Mesenteric fat pad (tissue), 1 donor: Measurements from ENCODE around the gene RPTOR. TPM values are rescaled to one million over a fixed set of nuclear protein-coding genes. Genes with fewer than 3 reads are reported as not detected.

Source experiments
- DNase-seq: peaks from one replicate; pipeline ENCODE4 v3.0.0-alpha.2; 2020; ENCODE audit warnings: low spot score
- total RNA-seq: library from RNA; stranded (reverse); fragmentation: NEBNext Ultra II Directional; extraction: Animal tissue kit (Norgen Biotek cat#: 25700); gene quantifications from one replicate; pipeline ENCODE4 v1.2.1, GENCODE V29; 2021
- donor health status: DM: yes; HTN: yes; CAD: no.

RPTOR gene
- total RNA-seq, 1 donor from 2014 or later = 31.6 TPM

DNA sequence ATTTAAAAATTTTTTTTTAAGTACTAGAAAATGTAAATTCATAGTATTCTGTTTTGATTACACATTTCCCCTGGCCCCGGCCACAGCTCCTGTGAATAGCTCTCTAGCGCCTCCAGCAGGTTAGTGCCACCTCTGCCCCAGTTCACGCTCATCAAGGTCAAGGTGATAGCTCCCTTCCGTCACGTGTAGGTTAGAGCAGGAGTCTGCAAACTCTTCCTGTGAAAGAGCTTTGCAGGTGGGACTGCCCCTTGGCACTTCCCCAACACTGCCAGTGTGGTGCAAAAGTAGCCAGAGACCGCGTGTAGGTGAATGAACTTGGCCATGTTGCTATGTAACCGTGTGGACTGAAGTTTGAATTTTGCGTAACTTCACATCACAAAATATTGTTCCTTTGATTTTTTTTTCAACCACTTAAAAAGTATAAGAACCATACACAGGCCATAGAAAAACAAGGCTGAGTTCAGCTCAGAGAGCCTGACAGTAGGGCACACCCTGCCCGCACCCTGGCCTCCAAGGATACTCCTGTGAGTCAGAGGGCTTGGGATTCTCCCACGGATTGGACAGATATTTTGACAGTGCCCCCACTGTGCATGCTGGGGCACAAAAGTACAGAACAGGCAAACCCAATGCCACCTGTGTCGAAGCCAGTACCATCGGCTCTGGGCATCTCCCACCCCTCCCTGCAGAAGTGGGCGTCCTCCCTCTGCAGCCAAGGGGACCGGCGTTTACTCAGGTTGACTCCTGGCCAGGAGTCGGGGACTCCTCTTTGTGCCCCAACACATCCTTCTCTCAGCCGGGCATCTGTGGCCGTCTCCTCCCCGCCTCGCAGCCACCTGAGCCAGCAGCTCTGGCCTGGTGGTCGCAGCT lies 355.0 kb downstream of the RPTOR start:
- DNase-seq = no peak

DNA sequence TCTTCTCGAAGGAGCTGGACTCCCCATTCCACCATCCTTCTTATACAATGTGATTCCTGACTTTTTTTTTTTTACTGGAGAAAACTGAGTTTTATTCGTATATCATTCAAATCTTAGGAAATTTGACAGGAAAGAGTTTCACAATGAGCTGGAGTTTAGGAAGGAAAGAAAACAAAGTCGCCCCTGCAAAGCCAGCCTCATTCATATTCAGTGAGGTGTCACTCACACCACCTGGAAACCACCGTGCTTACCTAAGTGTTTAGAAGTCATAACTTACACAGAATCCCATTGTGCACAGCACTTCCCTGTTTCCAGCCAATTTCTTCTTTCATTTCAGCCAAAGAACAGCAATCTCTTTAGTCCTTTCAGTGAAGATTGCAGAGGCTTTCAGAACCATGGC lies 356.7 kb downstream of the RPTOR start:
- no peak for DNase-seq

GRCh38 chr17:80902197-80902962 lies 357.7 kb downstream of the RPTOR start:
- DNase-seq = no peak

- DNase-seq = no peak
Observed at GRCh38 chr17:80902963-80903611, 358.4 kb downstream of the RPTOR start.

DNA sequence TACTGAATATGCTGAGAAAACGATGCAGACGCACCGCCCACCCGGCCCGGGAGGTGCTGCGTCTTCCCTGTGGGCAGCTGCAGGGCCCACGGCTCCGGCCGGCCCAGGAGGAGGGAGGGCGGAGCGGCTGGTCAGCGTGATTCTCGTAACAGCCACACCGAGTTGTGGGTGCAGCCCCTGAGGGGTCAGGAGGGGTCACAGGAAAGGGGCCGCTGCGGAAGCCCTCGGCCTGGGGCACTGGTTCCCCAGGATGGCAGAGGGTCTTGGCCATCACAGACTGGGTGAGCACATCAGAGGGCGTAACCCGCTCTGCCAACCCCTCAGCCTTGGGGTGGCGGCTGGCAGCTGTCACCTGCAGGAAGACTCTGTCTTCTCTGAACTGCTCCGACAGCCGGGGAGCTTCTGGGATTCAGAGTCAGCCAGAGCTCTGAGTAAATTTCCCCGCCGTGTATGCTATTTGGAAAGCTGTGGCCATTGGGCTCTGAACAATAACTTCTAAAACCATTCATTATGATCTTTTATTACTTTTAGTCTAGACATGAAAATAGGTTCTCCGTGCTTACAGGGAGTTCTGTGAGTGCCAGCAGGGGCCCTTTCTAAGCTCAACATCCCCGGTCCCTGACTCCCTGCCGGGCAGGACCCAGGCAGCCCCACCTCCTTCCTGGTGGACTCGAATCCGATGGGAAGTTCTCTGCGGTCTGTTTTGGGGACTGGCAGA lies 359.6 kb downstream of the RPTOR start:
- DNase-seq = no peak

DNA sequence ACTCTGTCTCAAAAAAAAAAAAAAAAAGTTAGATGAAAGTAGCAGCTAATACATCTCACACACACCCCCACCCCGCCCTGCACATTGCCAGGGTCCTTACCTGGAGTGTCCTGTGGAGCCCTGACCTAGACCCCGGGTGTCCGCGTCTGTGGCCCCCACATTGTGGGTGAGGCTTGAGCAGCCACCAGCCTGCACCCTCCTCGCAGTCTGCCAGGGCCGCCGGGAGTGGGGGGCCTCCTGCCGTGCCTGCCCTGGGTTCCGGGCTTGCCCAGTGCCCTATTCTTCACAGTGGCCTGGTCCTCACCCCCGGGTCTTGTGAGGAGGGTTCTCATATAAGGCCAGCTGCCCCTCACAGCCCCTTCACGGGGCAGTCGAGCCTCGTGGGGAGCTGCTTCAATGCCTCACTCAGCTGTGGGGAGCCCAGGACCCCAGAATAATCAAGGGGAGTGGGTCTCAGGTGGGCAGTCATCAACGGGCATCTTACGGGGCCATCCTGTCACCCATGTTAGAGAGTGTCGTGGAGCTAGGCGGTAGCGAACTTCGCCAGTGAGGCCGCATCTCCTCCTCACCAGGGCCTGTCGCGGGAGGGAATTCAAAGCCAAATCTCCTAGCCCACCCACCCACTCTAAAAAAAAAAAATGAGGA lies 361.1 kb downstream of the RPTOR start:
- DNase-seq = no peak

- no peak for DNase-seq
Observed at GRCh38 chr17:80906364-80907259, 362.0 kb downstream of the RPTOR start.

DNA sequence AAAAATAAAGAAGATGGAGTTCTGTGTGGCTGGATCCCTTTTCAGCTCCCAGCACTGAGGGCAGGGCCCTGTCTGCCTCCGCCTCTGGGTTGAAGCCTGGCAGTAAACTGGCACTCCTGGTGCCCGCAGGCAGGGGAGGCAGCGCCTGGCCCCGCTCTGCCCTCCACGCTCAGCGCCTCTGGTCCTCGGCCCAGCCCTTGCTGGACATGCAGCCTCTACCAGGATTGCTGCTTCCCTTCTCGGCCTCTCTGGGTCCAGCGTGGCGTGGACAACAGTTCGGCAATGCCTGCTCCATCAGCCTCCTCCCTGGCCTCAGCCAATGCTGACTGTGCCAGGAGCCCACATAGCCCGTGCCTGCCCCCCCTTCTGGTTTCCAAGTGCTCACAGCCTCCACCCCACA lies 362.6 kb downstream of the RPTOR start:
- no peak for DNase-seq

DNA sequence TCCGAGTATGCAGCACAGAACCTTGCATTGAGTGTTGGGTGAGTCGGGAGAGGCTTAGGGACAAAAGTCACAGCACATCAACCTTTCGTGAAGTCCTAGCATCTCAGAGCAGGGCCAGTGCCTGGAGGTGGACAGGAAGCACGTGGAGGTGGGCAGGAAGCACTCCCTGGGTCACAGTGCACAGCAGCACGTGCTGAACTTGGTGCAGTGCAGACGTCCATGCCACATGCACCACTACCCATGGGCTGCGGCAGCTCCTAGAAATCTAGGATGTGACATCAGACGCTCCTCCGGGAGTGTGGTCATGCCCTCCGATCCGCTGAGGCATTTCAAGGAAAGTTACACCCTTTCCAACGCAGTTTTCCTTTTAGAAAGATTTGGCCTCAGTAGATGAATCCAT lies 363.6 kb downstream of the RPTOR start:
- DNase-seq = no peak

DNA sequence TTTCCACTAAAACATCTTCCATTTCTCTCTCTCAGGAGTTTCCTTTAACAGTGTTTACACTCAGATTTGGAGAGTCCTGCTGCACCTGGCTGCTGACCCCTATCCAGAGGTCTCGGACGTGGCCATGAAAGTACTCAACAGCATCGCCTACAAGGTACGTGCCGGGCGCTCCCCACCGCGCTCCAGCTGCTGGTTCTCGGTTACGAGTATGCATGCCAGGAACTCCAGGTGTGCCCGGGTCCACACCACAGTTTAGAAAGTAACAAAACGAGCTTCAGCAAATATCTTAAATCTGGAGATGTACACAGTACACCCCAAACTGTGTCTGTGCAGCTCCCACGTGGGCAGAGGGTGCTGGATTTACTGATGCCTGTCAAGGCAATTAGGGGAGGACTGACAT lies 364.1 kb downstream of the RPTOR start:
- DNase-seq = no peak

DNA sequence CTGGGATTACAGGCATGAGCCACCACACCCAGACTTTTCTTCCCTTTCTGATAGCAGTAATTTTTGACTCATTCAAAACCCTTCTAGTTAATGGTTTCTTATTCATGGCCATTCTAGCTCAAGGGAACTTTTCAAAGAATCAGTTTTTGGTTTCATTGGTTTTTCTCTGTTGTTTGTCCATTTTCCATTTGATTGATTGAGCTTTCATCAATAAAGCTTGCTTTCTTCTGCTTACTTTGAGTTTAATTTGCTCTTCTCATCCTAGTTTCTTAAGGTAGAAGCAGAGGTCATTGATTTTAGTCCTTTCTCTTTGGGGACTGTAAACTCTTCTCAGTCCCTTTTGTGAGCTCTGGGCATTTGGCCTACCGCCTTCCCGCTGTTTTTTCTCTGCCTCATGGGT lies 365.0 kb downstream of the RPTOR start:
- no peak for DNase-seq

DNA sequence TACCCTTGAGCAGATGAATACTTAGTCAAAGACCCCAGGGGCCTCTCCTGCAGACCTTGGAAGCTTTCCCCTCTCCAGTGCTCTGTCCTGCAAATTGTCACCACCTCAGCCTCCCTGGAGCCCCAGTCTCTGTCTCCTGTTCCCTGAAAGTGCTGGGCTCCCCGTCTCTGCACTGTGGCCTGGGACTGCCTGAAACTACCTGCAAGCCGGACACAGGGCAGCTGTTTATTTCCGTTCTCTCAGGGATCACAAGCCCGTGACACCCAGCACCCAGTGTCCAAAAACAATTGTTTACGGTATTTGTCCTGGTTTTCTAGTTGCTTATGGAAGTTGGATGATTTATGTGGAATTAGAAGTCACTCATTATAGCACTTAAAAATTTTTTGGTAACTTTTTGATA lies 365.4 kb downstream of the RPTOR start:
- DNase-seq = no peak

- DNase-seq = no peak
Observed at GRCh38 chr17:80912476-80912875, 367.8 kb downstream of the RPTOR start.

DNA sequence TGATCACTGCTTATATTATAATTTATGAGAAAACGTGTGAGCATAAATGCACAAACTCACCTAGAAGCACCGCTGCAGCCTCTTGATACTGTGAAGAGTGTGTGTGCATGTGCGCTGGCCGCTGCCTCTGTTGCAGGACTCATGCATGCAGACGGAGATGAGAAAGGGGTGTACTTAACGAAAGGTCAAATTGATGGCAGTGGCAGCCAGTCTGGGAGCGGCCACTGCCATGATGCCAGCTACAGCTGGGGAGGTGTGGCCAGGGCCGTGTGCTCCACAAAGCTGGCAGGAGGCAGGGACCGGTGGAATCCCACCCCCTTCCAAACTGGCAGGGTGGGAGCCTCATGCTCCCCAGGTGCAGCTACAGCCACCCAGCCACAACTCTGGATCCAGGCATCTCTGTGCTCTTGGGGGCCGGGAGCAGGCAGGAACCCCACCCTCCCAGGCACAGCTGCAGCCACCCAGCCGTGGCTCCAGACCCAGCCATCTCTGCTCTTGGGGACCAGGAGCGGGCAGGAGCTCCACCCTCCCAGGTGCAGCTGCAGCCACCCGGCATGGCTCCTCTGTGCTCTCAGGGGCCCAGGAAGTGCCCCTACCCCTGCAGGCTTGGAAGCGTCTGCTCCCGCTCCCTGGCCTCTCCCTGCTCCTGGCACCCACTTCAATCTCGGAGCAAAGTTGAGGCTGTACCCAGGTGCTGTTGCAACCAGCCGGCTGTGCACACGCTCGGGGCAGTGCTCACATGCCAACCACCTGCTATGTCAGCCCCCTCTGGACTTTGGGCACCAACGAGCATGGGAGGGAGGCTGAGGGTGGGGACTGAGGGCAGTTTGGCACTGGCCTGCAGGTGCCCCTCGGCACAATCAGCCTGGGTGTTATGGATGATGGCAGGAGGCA lies 369.5 kb downstream of the RPTOR start:
- DNase-seq = no peak

- DNase-seq = no peak
Observed at GRCh38 chr17:80916246-80916645, 371.6 kb downstream of the RPTOR start.

GRCh38 chr17:80917716-80918560 lies 373.3 kb downstream of the RPTOR start:
- no peak for DNase-seq

GRCh38 chr17:80918731-80919130 lies 374.1 kb downstream of the RPTOR start:
- DNase-seq = no peak
